PFSK-1 (cell line): ENCODE measurements around the gene OR2C1.

Experiments
- FOXP2 ChIP-seq: optimal IDR thresholded peaks from 2 replicates; pipeline ENCODE3; 2011; ENCODE audit warnings: borderline replicate concordance, control low read depth, inconsistent platforms; ENCODE audit not compliant: insufficient read depth; ENCODE audit errors: extremely low read length, extremely low read depth
- POLR2AphosphoS5 ChIP-seq: IDR thresholded peaks from 2 replicates; pipeline ENCODE4 v1.6.1; 2012; ENCODE audit warnings: low read depth, mild to moderate bottlenecking, control low read depth, low read length, moderate library complexity
- REST ChIP-seq, 2 experiments: IDR thresholded peaks; 2 replicates each; pipeline versions ENCODE4 v1.6.1 to v1.8.0; 2011 to 2012; ENCODE audit warnings: low read depth in 2 of 2, low read length in 2 of 2, control low read depth in 1 of 2, inconsistent platforms in 1 of 2, mild to moderate bottlenecking in 1 of 2, moderate library complexity in 1 of 2; ENCODE audit not compliant: insufficient read depth in 1 of 2
- SIN3A ChIP-seq: IDR thresholded peaks from 2 replicates; pipeline ENCODE4 v1.6.1; 2012; ENCODE audit warnings: mild to moderate bottlenecking, low read length, moderate library complexity, borderline replicate concordance; ENCODE audit not compliant: insufficient read depth
- TAF1 ChIP-seq: IDR thresholded peaks from 2 replicates; pipeline ENCODE4 v1.6.1; 2012; ENCODE audit warnings: low read length, control low read depth, borderline replicate concordance; ENCODE audit not compliant: insufficient read depth

The OR2C1 gene

GRCh38 chr16:3349175-3349574 is 6.5 kb upstream of the OR2C1 start:
- TF ChIP-seq FOXP2 (no peak), POLR2AphosphoS5 (no peak), TAF1 (no peak), REST (IDR thresholded peaks at IDR 0.05; ENCODE audit: insufficient read depth in 1 of 2, low read depth in 2 of 2, low read length in 2 of 2) (no peak), SIN3A (no peak)

GRCh38 chr16:3356118-3356517 is 429 bp downstream of the OR2C1 start:
- TF ChIP-seq POLR2AphosphoS5 (no peak), SIN3A (no peak), REST (IDR thresholded peaks at IDR 0.05; ENCODE audit: insufficient read depth in 1 of 2, low read depth in 2 of 2, low read length in 2 of 2) (no peak), TAF1 (no peak), FOXP2 (no peak)

GRCh38 chr16:3358871-3359270 is 3.2 kb downstream of the OR2C1 start:
- TF ChIP-seq SIN3A, result no peak
- TF ChIP-seq FOXP2, result no peak
- TF ChIP-seq POLR2AphosphoS5, result no peak
- TF ChIP-seq TAF1, result no peak
- no peak for TF ChIP-seq REST (IDR thresholded peaks at IDR 0.05; ENCODE audit: insufficient read depth in 1 of 2, low read depth in 2 of 2, low read length in 2 of 2)

DNA sequence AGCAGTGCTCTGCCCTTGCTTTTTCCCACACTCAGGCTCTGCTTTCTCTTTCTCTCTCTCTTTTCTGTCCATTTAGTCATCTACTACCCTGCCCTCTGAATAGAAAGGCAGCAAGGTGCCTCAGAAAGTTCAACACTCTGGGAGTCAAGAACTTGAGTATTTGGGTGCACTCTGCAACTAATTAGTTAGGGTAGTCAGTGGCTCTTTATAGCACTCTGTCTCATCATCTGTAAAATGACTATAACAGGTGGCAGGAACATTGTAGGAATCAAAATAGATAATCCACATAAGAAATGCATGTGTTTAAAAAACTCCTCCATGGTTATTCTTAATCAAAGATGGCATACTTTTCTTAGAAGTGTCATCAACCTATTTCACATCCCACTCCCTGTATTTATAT is 7.2 kb downstream of the OR2C1 start:
- no peak for TF ChIP-seq TAF1
- no peak for TF ChIP-seq SIN3A
- TF ChIP-seq POLR2AphosphoS5, result no peak
- no peak for TF ChIP-seq REST (IDR thresholded peaks at IDR 0.05; ENCODE audit: insufficient read depth in 1 of 2, low read depth in 2 of 2, low read length in 2 of 2)
- no peak for TF ChIP-seq FOXP2

DNA sequence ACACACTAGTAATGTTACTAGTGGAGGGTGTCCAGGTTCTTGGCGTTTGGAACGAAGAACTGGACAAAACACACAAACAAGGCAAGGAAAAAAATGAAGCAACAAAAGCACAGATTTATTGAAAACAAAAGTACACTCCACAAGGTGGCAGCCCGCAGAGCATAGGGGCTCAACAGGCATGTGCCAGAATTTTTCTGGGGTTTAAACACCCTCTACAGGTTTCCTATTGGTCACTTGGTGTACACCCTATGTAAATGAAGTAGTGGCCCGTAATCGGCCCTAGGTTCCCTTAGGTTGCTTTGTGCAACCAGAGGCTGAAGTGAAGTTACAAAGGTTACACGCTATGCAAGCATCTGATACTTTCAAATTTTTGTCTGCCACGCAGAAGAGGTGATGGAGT is 8.1 kb downstream of the OR2C1 start:
- TF ChIP-seq FOXP2, result no peak
- no peak for TF ChIP-seq SIN3A
- no peak for TF ChIP-seq TAF1
- TF ChIP-seq POLR2AphosphoS5, result no peak
- TF ChIP-seq REST (IDR thresholded peaks at IDR 0.05; ENCODE audit: insufficient read depth in 1 of 2, low read depth in 2 of 2, low read length in 2 of 2), result no peak
